Left lung (tissue), 10 donors: Measurements from ENCODE around the gene DCUN1D3. TPM values are rescaled to one million over a fixed set of nuclear protein-coding genes. Genes with fewer than 3 reads are reported as not detected.

Experiments
- ATAC-seq: fragments of 200-7000 bp; cut with Tn5 transposase; one replicate; pipeline ENCODE4 v1.9.1; 2020; ENCODE audit warnings: moderate library complexity
- DNase-seq, 4 donors: peaks; one replicate each; pipeline ENCODE4 v3.0.0-alpha.2; 2013 to 2020
- H3K27ac ChIP-seq, 2 donors: fragments of 200-600 bp; sonication (generic) in 1 of 2; one replicate each; pipeline versions ENCODE4 v1.5.0 to v1.8.0; 2020 to 2021
- H3K27me3 ChIP-seq, 2 donors: fragments of 200-600 bp; sonication (generic) in 1 of 2; one replicate each; pipeline versions ENCODE4 v1.5.0 to v1.8.0; 2020 to 2021
- H3K36me3 ChIP-seq, 2 donors: fragments of 200-600 bp; sonication (generic) in 1 of 2; one replicate each; pipeline versions ENCODE4 v1.5.0 to v1.8.0; 2020 to 2021
- H3K4me1 ChIP-seq, 2 donors: fragments of 200-600 bp; one replicate each; pipeline ENCODE4 v1.8.0; 2021
- H3K4me3 ChIP-seq, 2 donors: fragments of 200-600 bp; sonication (generic) in 1 of 2; one replicate each; pipeline versions ENCODE4 v1.5.0 to v1.8.0; 2020 to 2021; ENCODE audit warnings: mild to moderate bottlenecking in 1 of 2
- H3K9me3 ChIP-seq, 2 donors: fragments of 200-600 bp; sonication (generic) in 1 of 2; one replicate each; pipeline versions ENCODE4 v1.5.0 to v1.8.0; 2020 to 2021
- CTCF ChIP-seq, 2 donors: fragments of 200-600 bp; sonication (generic) in 1 of 2; IDR thresholded peaks; one replicate each; pipeline versions ENCODE4 v1.5.0 to v1.8.0; 2021; ENCODE audit warnings: antibody characterized with exemption in 2 of 2
- intact Hi-C, 2 donors: fragments of 100-400 bp; cut with DNase I; formaldehyde crosslinking; loops; one replicate each; pipeline versions ENCODE4 v1.11.2 to v1.14.2; 2022
- polyA plus RNA-seq, 6 donors: library from polyadenylated mRNA; unstranded; fragments of 120-200 nt; gene quantifications; one replicate each; pipeline ENCODE4 v1.2.1, GENCODE V29; 2013; ENCODE audit not compliant: insufficient read length in 6 of 6
- total RNA-seq, 2 donors: library from RNA; stranded (reverse); fragmentation: NEBNext Ultra II Directional; extraction: Animal tissue kit (Norgen Biotek cat#: 25700); gene quantifications; one replicate each; pipeline ENCODE4 v1.2.1, GENCODE V29; 2021
- donor health status: DM: no; HTN: yes; CAD: no.
- donor health status: DM: no; HTN: no; CAD: no.

Gene DCUN1D3
- total and polyA plus RNA-seq, 8 donors: 8.5 to 27.1 (median 9.9) TPM

DNA sequence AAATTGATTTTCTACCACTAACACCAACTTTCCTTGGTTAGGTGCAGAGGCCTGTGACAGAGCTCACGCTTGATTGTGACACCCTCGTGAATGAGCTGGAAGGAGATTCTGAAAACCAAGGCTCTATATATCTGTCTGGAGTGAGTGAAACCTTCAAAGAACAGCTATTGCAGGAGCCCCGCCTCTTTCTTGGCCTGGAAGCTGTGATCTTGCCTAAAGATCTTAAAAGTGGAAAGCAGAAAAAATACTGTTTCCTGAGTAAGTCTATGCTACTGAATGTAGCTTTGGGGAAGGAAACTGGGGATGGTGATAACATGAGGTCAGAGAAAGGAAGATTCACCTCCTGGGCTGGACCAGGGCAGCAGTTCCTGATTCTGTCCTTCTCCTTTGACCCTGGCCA, 55.6 kb downstream of the DCUN1D3 start:
- H3K27ac ChIP-seq: peak overlapping the region in 1 of 2 donors; percentile 48
- no peak for TF ChIP-seq CTCF (IDR thresholded peaks at IDR 0.05)

DNA sequence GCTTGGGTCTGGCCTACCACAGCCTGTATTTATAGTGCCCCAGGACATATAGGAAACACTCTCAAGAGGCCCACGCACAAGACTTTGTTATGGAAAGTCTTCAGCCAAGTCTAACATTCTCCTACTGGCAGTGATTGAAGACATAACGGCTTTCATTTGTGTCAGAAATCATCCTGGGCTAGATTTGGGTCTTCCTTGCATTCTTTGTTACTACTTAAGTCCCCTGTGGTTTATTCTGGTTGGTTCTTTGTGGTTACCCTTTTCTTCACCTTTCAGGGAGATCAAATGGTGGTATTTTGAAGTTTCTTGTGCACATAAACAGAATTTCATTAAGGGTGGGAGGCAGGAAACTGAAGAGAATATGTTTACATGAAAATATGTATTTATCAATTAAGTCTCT, 56.1 kb downstream of the DCUN1D3 start:
- H3K4me3 ChIP-seq: no peak overlapping the region
- no peak for TF ChIP-seq CTCF (IDR thresholded peaks at IDR 0.05)
- no peaks in the 10 kb centered on the region for H3K9me3 ChIP-seq
- no peaks in the 10 kb centered on the region for H3K36me3 ChIP-seq
- peak overlapping the region in 1 of 2 donors; percentile 48 for H3K27ac ChIP-seq
- no peak for DNase-seq
- H3K4me1 ChIP-seq: peaks cover 0 to 3% of the 10 kb centered on the region in 2 donors
- H3K27me3 ChIP-seq: no peaks in the 10 kb centered on the region
- intact Hi-C loops: loop anchor here in 1 of 2 donors (10.0 kb wide), 1 partner anchor 251 kb away; no protein-coding TSS in a partner anchor
- no peak for ATAC-seq

More for the DNA sequence above, 55.6 kb downstream of the DCUN1D3 start:
- ATAC-seq (no peak), DNase-seq (no peak)
- Histone ChIP-seq H3K36me3 (no peaks in the 10 kb centered on the region), H3K9me3 (no peaks in the 10 kb centered on the region), H3K4me1 (peaks cover 0 to 6% of the 10 kb centered on the region in 2 donors), H3K27me3 (no peaks in the 10 kb centered on the region), H3K4me3 (no peak overlapping the region)
- intact Hi-C loops: loop anchor here in 1 of 2 donors (10.0 kb wide), 1 partner anchor 250 kb away; no protein-coding TSS in a partner anchor

- intact Hi-C loops: no loop called here
- no peak overlapping the region for H3K4me3 ChIP-seq
- no peak for ATAC-seq
- H3K27ac ChIP-seq: no peak overlapping the region
- H3K4me1 ChIP-seq: peaks cover 0 to 2% of the 10 kb centered on the region in 2 donors
- no peak for DNase-seq
- peaks cover 0 to 6% of the 10 kb centered on the region in 2 donors for H3K9me3 ChIP-seq
- H3K27me3 ChIP-seq: no peaks in the 10 kb centered on the region
- peaks cover 0 to 13% of the 10 kb centered on the region in 2 donors for H3K36me3 ChIP-seq
- no peak for TF ChIP-seq CTCF (IDR thresholded peaks at IDR 0.05)
Observed at GRCh38 chr16:20839504-20839903, 60.7 kb downstream of the DCUN1D3 start.

- DNase-seq (no peak), ATAC-seq (no peak)
- intact Hi-C loops: no loop called here
- Histone ChIP-seq H3K27ac (no peak overlapping the region), H3K27me3 (no peaks in the 10 kb centered on the region), H3K9me3 (peaks cover 0 to 6% of the 10 kb centered on the region in 2 donors), H3K36me3 (peaks cover 0 to 13% of the 10 kb centered on the region in 2 donors), H3K4me3 (no peak overlapping the region), H3K4me1 (no peaks in the 10 kb centered on the region)
- TF ChIP-seq CTCF (IDR thresholded peaks at IDR 0.05): no peak
Observed at GRCh38 chr16:20838240-20838639, 61.9 kb downstream of the DCUN1D3 start.

- Histone ChIP-seq H3K9me3 (peaks cover 0 to 6% of the 10 kb centered on the region in 2 donors), H3K4me1 (no peaks in the 10 kb centered on the region), H3K27me3 (no peaks in the 10 kb centered on the region), H3K36me3 (peaks cover 0 to 17% of the 10 kb centered on the region in 2 donors), H3K4me3 (no peak overlapping the region), H3K27ac (no peak overlapping the region)
- DNase-seq (no peak), ATAC-seq (no peak)
- no peak for TF ChIP-seq CTCF (IDR thresholded peaks at IDR 0.05)
- intact Hi-C loops: no loop called here
Observed at GRCh38 chr16:20833086-20833485, 67.1 kb downstream of the DCUN1D3 start.
